GM18861 (cell line): ENCODE measurements around the gene SPAG6.

Experiments
- ATAC-seq: cut with Tn5 transposase; IDR thresholded peaks from one replicate; pipeline ENCODE4 v1.9.1; 2021; ENCODE audit not compliant: unreplicated experiment

The SPAG6 gene

GRCh38 chr10:22321924-22322640 lies 23.2 kb upstream of the SPAG6 start:
- no peak for ATAC-seq

- ATAC-seq, result no peak
These were observed 22.6 kb upstream of the SPAG6 start for GRCh38 chr10:22322641-22323160.

DNA sequence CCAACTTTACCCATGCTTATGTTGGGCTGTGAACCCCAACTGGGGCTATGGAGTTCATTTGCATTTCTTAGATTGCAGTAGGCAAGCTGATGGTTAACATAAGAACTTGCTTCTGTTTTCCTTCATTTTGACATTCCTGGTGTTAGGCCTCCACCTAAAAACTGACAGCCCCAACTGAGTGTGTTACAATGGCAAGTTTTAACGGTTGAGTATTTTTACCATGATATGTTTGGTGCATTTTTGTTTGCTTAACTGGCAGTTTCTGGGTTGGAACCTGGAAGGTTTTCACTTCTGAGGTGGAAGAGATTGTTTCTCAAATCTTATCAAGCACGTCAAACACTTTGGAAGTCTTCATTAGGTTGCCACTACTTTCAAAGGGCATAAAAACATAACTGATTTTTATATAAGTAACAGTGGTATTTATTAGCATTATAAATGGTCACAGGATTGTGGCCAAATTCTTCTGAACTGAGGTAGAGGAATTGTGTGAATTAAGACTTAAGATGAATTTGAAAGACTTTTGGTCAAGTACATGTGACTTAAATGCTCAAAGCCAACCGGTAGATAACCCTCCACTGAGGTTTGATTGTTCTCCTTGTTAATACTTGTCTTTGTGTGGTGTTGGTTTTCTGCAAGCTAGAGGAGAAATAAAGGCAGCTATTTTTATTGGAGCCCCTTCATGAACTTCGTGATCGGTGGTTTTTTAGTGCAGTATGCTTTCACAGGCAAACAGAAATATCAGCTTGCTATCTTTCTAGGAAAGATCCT lies 21.6 kb upstream of the SPAG6 start:
- ATAC-seq, result no peak

- ATAC-seq, result no peak
These were observed 20.9 kb upstream of the SPAG6 start for GRCh38 chr10:22324413-22324812.

- no peak for ATAC-seq
These were observed 20.4 kb upstream of the SPAG6 start for GRCh38 chr10:22324893-22325271.

GRCh38 chr10:22325272-22326144 lies 19.8 kb upstream of the SPAG6 start:
- peak; percentile 45 for ATAC-seq

GRCh38 chr10:22326145-22326702 lies 19.1 kb upstream of the SPAG6 start:
- ATAC-seq, result no peak

- no peak for ATAC-seq
These were observed 16.1 kb upstream of the SPAG6 start for GRCh38 chr10:22329150-22329549.

- ATAC-seq, result no peak
These were observed 13.1 kb upstream of the SPAG6 start for GRCh38 chr10:22332116-22332692.

DNA sequence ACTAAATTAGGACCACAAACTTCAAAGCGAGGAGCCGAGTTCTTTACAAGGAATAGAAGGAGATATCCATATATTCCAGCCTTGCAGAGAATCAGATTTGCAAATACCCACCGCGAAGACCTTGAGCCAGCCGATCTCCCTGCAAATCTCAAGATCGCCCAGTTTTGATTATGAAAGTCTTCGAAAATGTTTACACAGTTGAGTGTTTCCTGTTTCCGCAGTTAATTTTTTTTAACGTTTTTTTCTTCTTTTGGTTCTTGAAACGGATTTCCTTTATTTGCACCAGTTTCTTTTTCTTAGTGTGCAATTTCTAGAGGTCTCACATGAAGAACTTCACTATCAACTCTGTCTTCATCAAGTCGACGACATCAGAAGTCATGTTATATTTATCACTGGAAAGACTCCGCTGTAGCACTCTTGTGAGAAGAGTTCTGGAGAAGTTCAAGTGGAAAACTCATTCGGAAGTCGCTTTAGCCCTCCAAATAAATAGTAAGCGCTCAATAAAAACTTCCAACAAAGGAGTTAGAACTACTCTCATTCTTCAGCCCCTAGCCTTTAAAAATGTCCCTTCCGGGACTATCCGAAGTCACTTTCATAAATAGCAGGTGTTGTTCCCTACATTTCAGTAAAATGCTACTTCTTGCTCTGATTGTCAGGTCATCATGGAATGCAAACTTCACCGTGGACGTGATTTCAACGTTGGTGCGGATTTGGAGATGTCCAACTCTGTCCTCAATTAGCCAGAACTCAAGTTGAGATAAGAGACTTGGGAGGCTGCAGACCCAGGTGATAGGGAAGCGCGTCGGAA lies 11.9 kb upstream of the SPAG6 start:
- no peak for ATAC-seq

DNA sequence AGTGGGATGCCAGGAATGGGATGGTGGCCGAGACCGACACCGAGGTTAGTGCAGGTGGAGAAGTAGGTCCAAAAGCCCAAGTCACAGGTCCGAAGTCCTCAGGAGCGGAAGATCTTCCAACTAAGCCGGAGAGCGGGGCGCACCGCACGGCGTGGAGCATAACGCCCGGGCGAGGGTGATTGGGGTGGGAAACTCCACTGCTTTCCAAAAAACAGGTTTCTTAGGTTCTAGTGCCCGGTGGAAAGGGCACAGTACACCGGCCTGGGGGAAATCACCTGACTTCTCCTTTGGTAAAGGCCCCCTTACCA lies 11.4 kb upstream of the SPAG6 start:
- no peak for ATAC-seq

GRCh38 chr10:22334414-22335172 lies 10.7 kb upstream of the SPAG6 start:
- ATAC-seq, result no peak

GRCh38 chr10:22335173-22335933 lies 9.9 kb upstream of the SPAG6 start:
- peak; percentile 50 for ATAC-seq

GRCh38 chr10:22338185-22338900 lies 7.0 kb upstream of the SPAG6 start:
- no peak for ATAC-seq

- no peak for ATAC-seq
These were observed 6.4 kb upstream of the SPAG6 start for GRCh38 chr10:22338931-22339330.

GRCh38 chr10:22339761-22340328 lies 5.5 kb upstream of the SPAG6 start:
- no peak for ATAC-seq

DNA sequence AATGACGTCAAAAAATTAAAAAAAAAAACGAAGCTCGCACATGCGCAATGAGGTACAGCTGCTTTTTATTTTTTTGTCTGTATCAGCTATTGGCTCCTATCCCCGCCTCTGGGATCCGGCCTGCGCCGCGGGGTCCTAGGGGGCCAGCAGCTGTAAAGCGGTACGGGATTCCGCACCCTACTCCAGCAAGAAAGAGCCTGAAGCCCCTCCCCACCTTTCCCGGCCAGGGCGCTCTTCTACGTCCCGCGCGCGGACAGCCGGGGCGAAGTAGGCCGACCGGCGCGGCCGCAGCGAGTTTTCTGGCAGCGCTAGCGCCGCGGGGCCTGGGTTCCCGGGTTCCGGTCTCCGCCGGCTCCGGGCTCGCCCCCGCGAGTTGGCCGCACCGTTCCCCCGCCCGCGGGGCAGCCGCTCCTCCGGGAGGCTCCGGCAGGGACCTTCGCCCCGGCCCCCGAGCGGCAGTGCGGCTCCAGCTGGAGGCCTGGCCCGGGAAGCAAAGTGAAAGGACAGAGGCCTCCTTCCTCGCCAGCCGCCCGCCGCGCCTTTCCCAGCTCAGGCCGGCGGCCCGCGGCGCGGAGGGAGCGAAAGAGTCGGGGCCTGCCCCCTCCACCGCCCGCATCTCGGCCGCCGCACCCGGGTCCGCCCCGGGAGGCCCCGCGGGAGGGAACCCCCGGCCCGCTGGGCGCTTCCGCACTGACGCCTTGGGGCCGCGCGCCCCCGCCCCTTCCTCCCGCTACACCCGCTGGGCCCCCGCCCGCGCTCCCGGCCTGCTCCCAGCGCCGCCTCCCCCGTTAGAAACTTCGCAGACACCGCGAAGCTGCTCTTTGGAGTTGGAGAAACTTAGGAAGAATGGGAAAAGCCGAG lies 4.7 kb upstream of the SPAG6 start:
- ATAC-seq, result peak; percentile 37
